GM23248 (cell line): ENCODE results near the gene EMSY. TPM values are rescaled to one million over a fixed set of nuclear protein-coding genes. Genes with fewer than 3 reads are reported as not detected.

Source experiments
- DNase-seq: peaks from one replicate; pipeline ENCODE4 v3.0.0-alpha.2; 2015
- H2AFZ ChIP-seq: fragments of 200-600 bp; sonication (generic); 2 replicates; pipeline ENCODE4 v1.6.1; 2016; ENCODE audit warnings: antibody characterized with exemption
- H3F3A ChIP-seq: fragments of 200-600 bp; sonication (generic); 2 replicates; pipeline ENCODE4 v1.6.1; 2016; ENCODE audit warnings: mild to moderate bottlenecking, antibody characterized with exemption, mixed run types; ENCODE audit not compliant: insufficient read depth
- H3K27ac ChIP-seq: fragments of 200-600 bp; sonication (generic); 2 replicates; pipeline ENCODE4 v1.5.1; 2016; ENCODE audit warnings: mild to moderate bottlenecking
- H3K27me3 ChIP-seq: fragments of 200-600 bp; sonication (generic); replicated peaks from 2 replicates; pipeline ENCODE4 v1.6.1; 2016; ENCODE audit warnings: mild to moderate bottlenecking; ENCODE audit not compliant: insufficient read depth
- H3K36me3 ChIP-seq: fragments of 200-600 bp; sonication (generic); 2 replicates; pipeline ENCODE4 v1.6.1; 2016; ENCODE audit warnings: low read depth, mild to moderate bottlenecking
- H3K4me1 ChIP-seq: fragments of 200-600 bp; sonication (generic); 2 replicates; pipeline ENCODE4 v1.6.1; 2016; ENCODE audit warnings: mild to moderate bottlenecking; ENCODE audit not compliant: insufficient read depth
- H3K4me2 ChIP-seq: fragments of 200-600 bp; sonication (generic); one replicate; pipeline ENCODE4 v1.6.1; 2016; ENCODE audit warnings: mild to moderate bottlenecking; ENCODE audit not compliant: unreplicated experiment
- H3K4me3 ChIP-seq: fragments of 200-600 bp; sonication (generic); 2 replicates; pipeline ENCODE4 v1.5.1; 2016; ENCODE audit warnings: mild to moderate bottlenecking
- H3K79me2 ChIP-seq: fragments of 200-600 bp; sonication (generic); 2 replicates; pipeline ENCODE4 v1.6.1; 2016; ENCODE audit warnings: mild to moderate bottlenecking; ENCODE audit not compliant: insufficient read depth
- H3K9ac ChIP-seq: fragments of 200-600 bp; sonication (generic); 2 replicates; pipeline ENCODE4 v1.6.1; 2016; ENCODE audit warnings: mild to moderate bottlenecking
- H3K9me2 ChIP-seq: fragments of 200-600 bp; sonication (generic); 2 replicates; pipeline ENCODE4 v1.6.1; 2016; ENCODE audit warnings: mixed run types, mild to moderate bottlenecking, moderate library complexity; ENCODE audit not compliant: insufficient read depth
- H3K9me3 ChIP-seq: fragments of 200-600 bp; sonication (generic); one replicate; pipeline ENCODE4 v1.6.1; 2017; ENCODE audit warnings: low read depth
- H4K20me1 ChIP-seq: fragments of 200-600 bp; sonication (generic); 2 replicates; pipeline ENCODE4 v1.6.0; 2016; ENCODE audit not compliant: insufficient read depth
- EZH2 ChIP-seq: fragments of 200-600 bp; sonication (generic); IDR thresholded peaks from 2 replicates; pipeline ENCODE4 v1.6.1; 2018; ENCODE audit warnings: antibody characterized with exemption, mild to moderate bottlenecking; ENCODE audit not compliant: insufficient read depth, poor library complexity, severe bottlenecking
- EZH2phosphoT487 ChIP-seq: fragments of 200-600 bp; sonication (generic); IDR thresholded peaks from 2 replicates; pipeline ENCODE4 v1.6.1; 2018; ENCODE audit warnings: antibody characterized with exemption, moderate library complexity, mild to moderate bottlenecking, low read depth; ENCODE audit not compliant: insufficient read depth
- WGBS, 2 experiments: methylation state at CpG; one replicate each; pipeline ENCODE4 v1.1.6; 2015 to 2017; ENCODE audit warnings: low lambda C conversion rate in 2 of 2, low coverage in 1 of 2; ENCODE audit errors: missing lambda C conversion rate in 2 of 2; 5-methylcytosine and 5-hydroxymethylcytosine counted together
- in situ Hi-C: fragments of 300-500 bp; cut with MboI; formaldehyde crosslinking; loops from 2 replicates; pipeline ENCODE4 v1.15.0; 2020
- polyA plus RNA-seq: library from polyadenylated mRNA; unstranded; fragments of >200 nt; fragmentation: Nextera tagmentation; extraction: Ambion mirVana; gene quantifications from 2 replicates; pipeline ENCODE4 v1.2.1, GENCODE V29; 2016
- total RNA-seq: library from RNA; depleted of rRNA; stranded (reverse); fragments of >200 nt; shearing (Covaris generic); gene quantifications from 2 replicates; pipeline ENCODE4 v1.2.3, GENCODE V29; 2014

EMSY gene
- total and polyA plus RNA-seq, 2 experiments from 2014 or later = 10.9 to 14.6 TPM

GRCh38 chr11:76552987-76553386 lies 108.2 kb downstream of the EMSY start:
- in situ Hi-C loops = no loop called here
- H3K9me3 ChIP-seq = no peaks in the 10 kb centered on the region
- TF ChIP-seq EZH2phosphoT487 (no peak), EZH2 (no peak)
- no peak overlapping the region for H2AFZ ChIP-seq
- H3K27ac ChIP-seq = no peak overlapping the region
- no peak for DNase-seq
- H3K4me2 ChIP-seq = no peak overlapping the region
- no peaks in the 10 kb centered on the region for H3K79me2 ChIP-seq
- H3K9me2 ChIP-seq = no peaks in the 10 kb centered on the region
- H4K20me1 ChIP-seq = no peaks in the 10 kb centered on the region
- no peaks in the 10 kb centered on the region for H3F3A ChIP-seq
- no peak overlapping the region for H3K9ac ChIP-seq
- 0 out of 2 replicates have a peak, but pooled peaks cover 7% of the 10 kb centered on the region for H3K36me3 ChIP-seq
- H3K27me3 ChIP-seq = no peaks in the 10 kb centered on the region
- H3K4me3 ChIP-seq = no peak overlapping the region
- WGBS, 2 experiments = 96 to 100% methylated on average over 2 of the region's 2 CpGs
- H3K4me1 ChIP-seq = no peaks in the 10 kb centered on the region

- Histone ChIP-seq H3K27me3 (no peaks in the 10 kb centered on the region), H3F3A (peaks cover 4% of the 10 kb centered on the region; the same call in 1 of the 2 replicates), H3K9me3 (no peaks in the 10 kb centered on the region), H3K9ac (no peak overlapping the region), H3K4me2 (no peak overlapping the region), H3K27ac (no peak overlapping the region), H3K79me2 (no peaks in the 10 kb centered on the region), H2AFZ (no peak overlapping the region), H3K4me1 (no peaks in the 10 kb centered on the region), H3K9me2 (no peaks in the 10 kb centered on the region), H3K4me3 (no peak overlapping the region), H3K36me3 (0 out of 2 replicates have a peak, but pooled peaks cover 1% of the 10 kb centered on the region), H4K20me1 (no peaks in the 10 kb centered on the region)
- in situ Hi-C loops = no loop called here
- WGBS, 2 experiments = 72 to 81% methylated on average over 8 of the region's 8 CpGs
- no peak for TF ChIP-seq EZH2
- no peak for TF ChIP-seq EZH2phosphoT487
- DNase-seq = no peak
Measured at GRCh38 chr11:76553554-76554476, 109.0 kb downstream of the EMSY start.

GRCh38 chr11:76554767-76555166 lies 109.9 kb downstream of the EMSY start:
- no peak overlapping the region for H3K9ac ChIP-seq
- peaks cover 7% of the 10 kb centered on the region for H3K4me1 ChIP-seq
- no peak overlapping the region for H3K4me3 ChIP-seq
- no peaks in the 10 kb centered on the region for H3K9me3 ChIP-seq
- no peaks in the 10 kb centered on the region for H3K79me2 ChIP-seq
- H3K27me3 ChIP-seq = no peaks in the 10 kb centered on the region
- H3F3A ChIP-seq = peaks cover 12% of the 10 kb centered on the region; the same call in 1 of the 2 replicates
- H3K4me2 ChIP-seq = no peak overlapping the region
- 87 to 93% methylated on average over 6 of the region's 6 CpGs for WGBS, 2 experiments
- no peaks in the 10 kb centered on the region for H4K20me1 ChIP-seq
- no peak for TF ChIP-seq EZH2phosphoT487
- TF ChIP-seq EZH2 = no peak
- in situ Hi-C loops = no loop called here
- no peak overlapping the region for H3K27ac ChIP-seq
- H3K9me2 ChIP-seq = no peaks in the 10 kb centered on the region
- no peak overlapping the region for H2AFZ ChIP-seq
- DNase-seq = no peak
- no peaks in the 10 kb centered on the region for H3K36me3 ChIP-seq

GRCh38 chr11:76557466-76557865 lies 112.6 kb downstream of the EMSY start:
- no peak for DNase-seq
- Histone ChIP-seq H3K4me1 (peaks cover 16% of the 10 kb centered on the region), H3K79me2 (no peaks in the 10 kb centered on the region), H3F3A (peaks cover 12% of the 10 kb centered on the region; the same call in 1 of the 2 replicates), H2AFZ (no peak overlapping the region), H3K9ac (no peak overlapping the region), H3K9me3 (no peaks in the 10 kb centered on the region), H3K27ac (no peak overlapping the region), H3K4me3 (no peak overlapping the region), H4K20me1 (no peaks in the 10 kb centered on the region), H3K27me3 (no peaks in the 10 kb centered on the region), H3K4me2 (no peak overlapping the region), H3K9me2 (no peaks in the 10 kb centered on the region), H3K36me3 (no peaks in the 10 kb centered on the region)
- in situ Hi-C loops = no loop called here
- WGBS, 2 experiments = 98 to 99% methylated on average over 3 of the region's 3 CpGs
- no peak for TF ChIP-seq EZH2
